ENCODE results near the gene PCDHGB1.

DNA sequence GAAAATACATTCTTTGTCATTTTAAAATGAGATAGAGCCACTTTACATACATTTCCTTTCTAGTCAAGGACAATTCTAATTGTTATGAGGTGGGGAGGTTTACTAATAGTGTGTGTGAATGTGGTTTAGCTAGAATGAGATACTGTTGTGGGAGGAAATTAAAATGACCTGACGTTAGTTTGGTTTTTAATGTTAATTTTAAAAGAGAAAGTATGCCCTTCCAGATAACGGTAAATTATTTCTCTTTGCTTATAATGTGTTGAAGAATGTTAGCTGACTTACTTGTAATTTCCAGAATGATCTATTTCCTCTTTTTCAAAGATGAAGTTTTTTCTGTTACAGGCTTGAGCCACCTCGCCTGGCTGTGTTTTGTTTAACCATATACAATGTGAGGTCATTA lies 27.6 kb upstream of the PCDHGB1 start:
- TF ChIP-seq, protein P1, sequence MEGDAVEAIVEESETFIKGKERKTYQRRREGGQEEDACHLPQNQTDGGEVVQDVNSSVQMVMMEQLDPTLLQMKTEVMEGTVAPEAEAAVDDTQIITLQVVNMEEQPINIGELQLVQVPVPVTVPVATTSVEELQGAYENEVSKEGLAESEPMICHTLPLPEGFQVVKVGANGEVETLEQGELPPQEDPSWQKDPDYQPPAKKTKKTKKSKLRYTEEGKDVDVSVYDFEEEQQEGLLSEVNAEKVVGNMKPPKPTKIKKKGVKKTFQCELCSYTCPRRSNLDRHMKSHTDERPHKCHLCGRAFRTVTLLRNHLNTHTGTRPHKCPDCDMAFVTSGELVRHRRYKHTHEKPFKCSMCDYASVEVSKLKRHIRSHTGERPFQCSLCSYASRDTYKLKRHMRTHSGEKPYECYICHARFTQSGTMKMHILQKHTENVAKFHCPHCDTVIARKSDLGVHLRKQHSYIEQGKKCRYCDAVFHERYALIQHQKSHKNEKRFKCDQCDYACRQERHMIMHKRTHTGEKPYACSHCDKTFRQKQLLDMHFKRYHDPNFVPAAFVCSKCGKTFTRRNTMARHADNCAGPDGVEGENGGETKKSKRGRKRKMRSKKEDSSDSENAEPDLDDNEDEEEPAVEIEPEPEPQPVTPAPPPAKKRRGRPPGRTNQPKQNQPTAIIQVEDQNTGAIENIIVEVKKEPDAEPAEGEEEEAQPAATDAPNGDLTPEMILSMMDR (IDR thresholded peaks at IDR 0.05): no peak
- TF ChIP-seq MYBL2 (CRISPR knock-in tag; IDR thresholded peaks at IDR 0.05): no peak
- TF ChIP-seq, protein P2, sequence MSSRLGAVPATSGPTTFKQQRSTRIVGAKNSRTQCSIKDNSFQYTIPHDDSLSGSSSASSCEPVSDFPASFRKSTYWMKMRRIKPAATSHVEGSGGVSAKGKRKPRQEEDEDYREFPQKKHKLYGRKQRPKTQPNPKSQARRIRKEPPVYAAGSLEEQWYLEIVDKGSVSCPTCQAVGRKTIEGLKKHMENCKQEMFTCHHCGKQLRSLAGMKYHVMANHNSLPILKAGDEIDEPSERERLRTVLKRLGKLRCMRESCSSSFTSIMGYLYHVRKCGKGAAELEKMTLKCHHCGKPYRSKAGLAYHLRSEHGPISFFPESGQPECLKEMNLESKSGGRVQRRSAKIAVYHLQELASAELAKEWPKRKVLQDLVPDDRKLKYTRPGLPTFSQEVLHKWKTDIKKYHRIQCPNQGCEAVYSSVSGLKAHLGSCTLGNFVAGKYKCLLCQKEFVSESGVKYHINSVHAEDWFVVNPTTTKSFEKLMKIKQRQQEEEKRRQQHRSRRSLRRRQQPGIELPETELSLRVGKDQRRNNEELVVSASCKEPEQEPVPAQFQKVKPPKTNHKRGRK (CRISPR knock-in tag; IDR thresholded peaks at IDR 0.05; ENCODE audit: borderline replicate concordance): no peak
- TF ChIP-seq, protein P3, sequence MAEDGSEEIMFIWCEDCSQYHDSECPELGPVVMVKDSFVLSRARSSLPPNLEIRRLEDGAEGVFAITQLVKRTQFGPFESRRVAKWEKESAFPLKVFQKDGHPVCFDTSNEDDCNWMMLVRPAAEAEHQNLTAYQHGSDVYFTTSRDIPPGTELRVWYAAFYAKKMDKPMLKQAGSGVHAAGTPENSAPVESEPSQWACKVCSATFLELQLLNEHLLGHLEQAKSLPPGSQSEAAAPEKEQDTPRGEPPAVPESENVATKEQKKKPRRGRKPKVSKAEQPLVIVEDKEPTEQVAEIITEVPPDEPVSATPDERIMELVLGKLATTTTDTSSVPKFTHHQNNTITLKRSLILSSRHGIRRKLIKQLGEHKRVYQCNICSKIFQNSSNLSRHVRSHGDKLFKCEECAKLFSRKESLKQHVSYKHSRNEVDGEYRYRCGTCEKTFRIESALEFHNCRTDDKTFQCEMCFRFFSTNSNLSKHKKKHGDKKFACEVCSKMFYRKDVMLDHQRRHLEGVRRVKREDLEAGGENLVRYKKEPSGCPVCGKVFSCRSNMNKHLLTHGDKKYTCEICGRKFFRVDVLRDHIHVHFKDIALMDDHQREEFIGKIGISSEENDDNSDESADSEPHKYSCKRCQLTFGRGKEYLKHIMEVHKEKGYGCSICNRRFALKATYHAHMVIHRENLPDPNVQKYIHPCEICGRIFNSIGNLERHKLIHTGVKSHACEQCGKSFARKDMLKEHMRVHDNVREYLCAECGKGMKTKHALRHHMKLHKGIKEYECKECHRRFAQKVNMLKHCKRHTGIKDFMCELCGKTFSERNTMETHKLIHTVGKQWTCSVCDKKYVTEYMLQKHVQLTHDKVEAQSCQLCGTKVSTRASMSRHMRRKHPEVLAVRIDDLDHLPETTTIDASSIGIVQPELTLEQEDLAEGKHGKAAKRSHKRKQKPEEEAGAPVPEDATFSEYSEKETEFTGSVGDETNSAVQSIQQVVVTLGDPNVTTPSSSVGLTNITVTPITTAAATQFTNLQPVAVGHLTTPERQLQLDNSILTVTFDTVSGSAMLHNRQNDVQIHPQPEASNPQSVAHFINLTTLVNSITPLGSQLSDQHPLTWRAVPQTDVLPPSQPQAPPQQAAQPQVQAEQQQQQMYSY (CRISPR knock-in tag; IDR thresholded peaks at IDR 0.05): no peak

All from WTC11 (cell line).